Trophoblast cell (in vitro differentiated cells and primary cell): Measurements from ENCODE around the gene MYBPHL.

Experiments used
- DNase-seq, 2 donors: peaks; one replicate each; pipeline ENCODE4 v3.0.0-alpha.2; 2016
- H2AFZ ChIP-seq: 2 replicates; pipeline ENCODE4 v1.6.1; 2013; ENCODE audit warnings: low read length, moderate library complexity, mild to moderate bottlenecking; ENCODE audit not compliant: insufficient read depth, poor library complexity
- H2AK5ac ChIP-seq: 2 replicates; pipeline ENCODE4 v1.6.1; 2013; ENCODE audit warnings: mild to moderate bottlenecking, low read length
- H2BK120ac ChIP-seq: 2 replicates; pipeline ENCODE4 v1.6.1; 2013; ENCODE audit warnings: low read length, mild to moderate bottlenecking, moderate library complexity; ENCODE audit not compliant: insufficient read depth, poor library complexity
- H2BK12ac ChIP-seq: 2 replicates; pipeline ENCODE4 v1.6.1; 2013; ENCODE audit warnings: mild to moderate bottlenecking, low read length, moderate library complexity
- H2BK5ac ChIP-seq: 2 replicates; pipeline ENCODE4 v1.6.1; 2013; ENCODE audit warnings: low read length, low read depth, moderate library complexity, mild to moderate bottlenecking; ENCODE audit not compliant: poor library complexity
- H3K14ac ChIP-seq: 2 replicates; pipeline ENCODE4 v1.6.1; 2013; ENCODE audit warnings: mild to moderate bottlenecking, low read length
- H3K18ac ChIP-seq: 2 replicates; pipeline ENCODE4 v1.6.1; 2013; ENCODE audit warnings: mild to moderate bottlenecking, low read length
- H3K23ac ChIP-seq: 2 replicates; pipeline ENCODE4 v1.6.1; 2013; ENCODE audit warnings: low read length
- H3K27ac ChIP-seq: 2 replicates; pipeline ENCODE4 v1.5.1; 2013; ENCODE audit warnings: low read depth, mild to moderate bottlenecking, inconsistent platforms, low read length, moderate library complexity
- H3K27me3 ChIP-seq: 2 replicates; pipeline ENCODE4 v1.6.1; 2013; ENCODE audit warnings: inconsistent platforms, mild to moderate bottlenecking, low read length, moderate library complexity; ENCODE audit not compliant: insufficient read depth
- H3K36me3 ChIP-seq, 2 experiments: 1 replicate in 1 of 2; 2 replicates in 1 of 2; pipeline ENCODE4 v1.6.1; 2013; ENCODE audit warnings: low read length in 2 of 2, mild to moderate bottlenecking in 2 of 2, moderate library complexity in 1 of 2; ENCODE audit not compliant: insufficient read depth in 2 of 2, control insufficient read depth in 1 of 2
- H3K4ac ChIP-seq: 2 replicates; pipeline ENCODE4 v1.6.1; 2013; ENCODE audit warnings: low read depth, mild to moderate bottlenecking, low read length, moderate library complexity
- H3K4me1 ChIP-seq, 2 experiments: 1 replicate in 1 of 2; 2 replicates in 1 of 2; pipeline ENCODE4 v1.6.1; 2013; ENCODE audit warnings: low read length in 2 of 2, mild to moderate bottlenecking in 2 of 2, moderate library complexity in 1 of 2; ENCODE audit not compliant: insufficient read depth in 2 of 2, control insufficient read depth in 1 of 2
- H3K4me2 ChIP-seq: 2 replicates; pipeline ENCODE4 v1.6.1; 2013; ENCODE audit warnings: inconsistent platforms, mild to moderate bottlenecking, low read length, moderate library complexity
- H3K4me3 ChIP-seq: 2 replicates; pipeline ENCODE4 v1.5.1; 2013; ENCODE audit warnings: mild to moderate bottlenecking, low read depth, low read length, inconsistent platforms
- H3K79me1 ChIP-seq: one replicate; pipeline ENCODE4 v1.6.1; 2013; ENCODE audit warnings: low read length
- H3K79me2 ChIP-seq: 2 replicates; pipeline ENCODE4 v1.6.1; 2013; ENCODE audit warnings: low read length, mild to moderate bottlenecking; ENCODE audit not compliant: control insufficient read depth, insufficient read depth, poor library complexity
- H3K9ac ChIP-seq: 2 replicates; pipeline ENCODE4 v1.6.1; 2013; ENCODE audit warnings: mild to moderate bottlenecking, low read length
- H3K9me3 ChIP-seq: 2 replicates; pipeline ENCODE4 v1.6.1; 2013; ENCODE audit warnings: low read depth, mild to moderate bottlenecking, control low read depth, inconsistent platforms, low read length; ENCODE audit not compliant: insufficient read depth
- H4K12ac ChIP-seq: 2 replicates; pipeline ENCODE4 v1.6.1; 2013; ENCODE audit warnings: low read depth, mild to moderate bottlenecking, low read length, moderate library complexity
- H4K8ac ChIP-seq: 2 replicates; pipeline ENCODE4 v1.6.1; 2013; ENCODE audit warnings: low read depth, mild to moderate bottlenecking, low read length, moderate library complexity
- H4K91ac ChIP-seq: one replicate; pipeline ENCODE4 v1.6.1; 2013; ENCODE audit warnings: low read depth, mild to moderate bottlenecking, low read length, moderate library complexity
- WGBS: extraction: QIAGEN DNeasy Blood & Tissue Kit; methylation state at CpG from one replicate; pipeline ENCODE4 v1.1.7; 2013; ENCODE audit warnings: missing lambda C conversion rate; ENCODE audit not compliant: insufficient read length, insufficient coverage; ENCODE audit errors: extremely low coverage; 5-methylcytosine and 5-hydroxymethylcytosine counted together

MYBPHL gene

GRCh38 chr1:109327285-109327684 is 20.5 kb upstream of the MYBPHL start:
- Histone ChIP-seq H3K36me3 (peaks cover 26 to 41% of the 10 kb centered on the region in 2 experiments), H3K27me3 (no peaks in the 10 kb centered on the region), H3K23ac (no peak overlapping the region), H3K79me1 (no peaks in the 10 kb centered on the region), H4K91ac (no peak overlapping the region), H3K4me3 (no peak overlapping the region), H3K4me2 (no peak overlapping the region), H3K79me2 (no peaks in the 10 kb centered on the region), H2BK120ac (no peak overlapping the region), H4K12ac (no peak overlapping the region), H3K14ac (no peak overlapping the region), H3K27ac (no peak overlapping the region), H2BK5ac (no peak overlapping the region), H3K4me1 (no peaks in the 10 kb centered on the region), H3K18ac (no peak overlapping the region), H2BK12ac (no peak overlapping the region), H4K8ac (no peak overlapping the region), H3K4ac (no peak overlapping the region), H2AK5ac (no peak overlapping the region), H2AFZ (no peak overlapping the region), H3K9ac (no peak overlapping the region), H3K9me3 (no peaks in the 10 kb centered on the region)
- WGBS, result no CpG with 5 or more reads among the region's 5 CpGs
- DNase-seq, result no peak

GRCh38 chr1:109322974-109323373 is 16.2 kb upstream of the MYBPHL start:
- no CpG with 5 or more reads among the region's 6 CpGs for WGBS

GRCh38 chr1:109319114-109319513 is 12.3 kb upstream of the MYBPHL start:
- Histone ChIP-seq H3K4me1 (peaks cover 4 to 6% of the 10 kb centered on the region in 2 experiments), H2BK5ac (no peak overlapping the region), H3K9me3 (peaks cover 3% of the 10 kb centered on the region), H4K8ac (no peak overlapping the region), H3K23ac (no peak overlapping the region), H3K4ac (no peak overlapping the region), H2AFZ (no peak overlapping the region), H3K9ac (no peak overlapping the region), H2AK5ac (no peak overlapping the region), H3K79me1 (no peaks in the 10 kb centered on the region), H3K18ac (no peak overlapping the region), H2BK12ac (no peak overlapping the region), H3K4me3 (no peak overlapping the region), H3K14ac (no peak overlapping the region), H3K27me3 (no peaks in the 10 kb centered on the region), H3K79me2 (no peaks in the 10 kb centered on the region), H4K91ac (no peak overlapping the region), H2BK120ac (no peak overlapping the region), H4K12ac (no peak overlapping the region), H3K36me3 (peaks cover 44 to 73% of the 10 kb centered on the region in 2 experiments), H3K27ac (no peak overlapping the region), H3K4me2 (no peak overlapping the region)
- DNase-seq, result no peak
- no CpG with 5 or more reads among the region's 3 CpGs for WGBS

More at GRCh38 chr1:109322974-109323373, 16.2 kb upstream of the MYBPHL start:
- no peak overlapping the region for H2BK5ac ChIP-seq
- H3K27me3 ChIP-seq, result no peaks in the 10 kb centered on the region
- no peak overlapping the region for H2AFZ ChIP-seq
- H3K18ac ChIP-seq, result no peak overlapping the region
- no peak overlapping the region for H2AK5ac ChIP-seq
- no peak overlapping the region for H4K12ac ChIP-seq
- peaks cover 4 to 6% of the 10 kb centered on the region in 2 experiments for H3K4me1 ChIP-seq
- H3K9ac ChIP-seq, result no peak overlapping the region
- DNase-seq, result peak in 1 of 2 donors; percentile 20
- H3K14ac ChIP-seq, result no peak overlapping the region
- H3K27ac ChIP-seq, result no peak overlapping the region
- H4K8ac ChIP-seq, result no peak overlapping the region
- no peak overlapping the region for H3K4me3 ChIP-seq
- no peak overlapping the region for H2BK120ac ChIP-seq
- H3K79me1 ChIP-seq, result no peaks in the 10 kb centered on the region
- H3K79me2 ChIP-seq, result no peaks in the 10 kb centered on the region
- H3K9me3 ChIP-seq, result no peaks in the 10 kb centered on the region
- H3K23ac ChIP-seq, result no peak overlapping the region
- no peak overlapping the region for H2BK12ac ChIP-seq
- H3K4me2 ChIP-seq, result no peak overlapping the region
- H4K91ac ChIP-seq, result no peak overlapping the region
- peaks cover 40 to 61% of the 10 kb centered on the region in 2 experiments for H3K36me3 ChIP-seq
- no peak overlapping the region for H3K4ac ChIP-seq

- no peak overlapping the region for H4K91ac ChIP-seq
- H3K9ac ChIP-seq, result no peak overlapping the region
- WGBS, result no CpG with 5 or more reads among the region's 1 CpG
- peaks cover 3% of the 10 kb centered on the region for H3K9me3 ChIP-seq
- no peaks in the 10 kb centered on the region for H3K27me3 ChIP-seq
- peaks cover 4 to 6% of the 10 kb centered on the region in 2 experiments for H3K4me1 ChIP-seq
- no peak overlapping the region for H3K4me2 ChIP-seq
- H3K23ac ChIP-seq, result no peak overlapping the region
- H2BK12ac ChIP-seq, result no peak overlapping the region
- no peaks in the 10 kb centered on the region for H3K79me2 ChIP-seq
- peaks cover 44 to 72% of the 10 kb centered on the region in 2 experiments for H3K36me3 ChIP-seq
- no peak overlapping the region for H3K27ac ChIP-seq
- H4K8ac ChIP-seq, result no peak overlapping the region
- no peak overlapping the region for H2BK120ac ChIP-seq
- no peaks in the 10 kb centered on the region for H3K79me1 ChIP-seq
- no peak overlapping the region for H2BK5ac ChIP-seq
- H4K12ac ChIP-seq, result no peak overlapping the region
- no peak overlapping the region for H3K4me3 ChIP-seq
- no peak overlapping the region for H2AK5ac ChIP-seq
- no peak for DNase-seq
- H3K4ac ChIP-seq, result no peak overlapping the region
- H3K14ac ChIP-seq, result no peak overlapping the region
- H2AFZ ChIP-seq, result no peak overlapping the region
- H3K18ac ChIP-seq, result no peak overlapping the region
Observed at GRCh38 chr1:109316506-109316905, 9.7 kb upstream of the MYBPHL start.
